ENCODE measurements around the gene TLR9.
A peak's percentile ranks its signal among the peaks of the same experiment; 100 is the strongest.

Gene TLR9

GRCh38 chr3:52210550-52211046, 14.8 kb downstream of the TLR9 start:
- TF ChIP-seq, protein P1, sequence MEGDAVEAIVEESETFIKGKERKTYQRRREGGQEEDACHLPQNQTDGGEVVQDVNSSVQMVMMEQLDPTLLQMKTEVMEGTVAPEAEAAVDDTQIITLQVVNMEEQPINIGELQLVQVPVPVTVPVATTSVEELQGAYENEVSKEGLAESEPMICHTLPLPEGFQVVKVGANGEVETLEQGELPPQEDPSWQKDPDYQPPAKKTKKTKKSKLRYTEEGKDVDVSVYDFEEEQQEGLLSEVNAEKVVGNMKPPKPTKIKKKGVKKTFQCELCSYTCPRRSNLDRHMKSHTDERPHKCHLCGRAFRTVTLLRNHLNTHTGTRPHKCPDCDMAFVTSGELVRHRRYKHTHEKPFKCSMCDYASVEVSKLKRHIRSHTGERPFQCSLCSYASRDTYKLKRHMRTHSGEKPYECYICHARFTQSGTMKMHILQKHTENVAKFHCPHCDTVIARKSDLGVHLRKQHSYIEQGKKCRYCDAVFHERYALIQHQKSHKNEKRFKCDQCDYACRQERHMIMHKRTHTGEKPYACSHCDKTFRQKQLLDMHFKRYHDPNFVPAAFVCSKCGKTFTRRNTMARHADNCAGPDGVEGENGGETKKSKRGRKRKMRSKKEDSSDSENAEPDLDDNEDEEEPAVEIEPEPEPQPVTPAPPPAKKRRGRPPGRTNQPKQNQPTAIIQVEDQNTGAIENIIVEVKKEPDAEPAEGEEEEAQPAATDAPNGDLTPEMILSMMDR (conservative IDR thresholded peaks at IDR 0.05; ENCODE audit: low read depth, low read length): no peak
- Histone ChIP-seq H2AFZ (ENCODE audit: low read depth) (no peak overlapping the region), H3K4me3 (IDR thresholded peaks at IDR 0.05; ENCODE audit: insufficient read depth, low read depth, low read length) (no peak overlapping the region), H3K4me1 (ENCODE audit: low read depth, poor library complexity, severe bottlenecking) (peaks cover 7% of the 10 kb centered on the region), H3K9ac (no peak overlapping the region), H3K27me3 (ENCODE audit: insufficient read depth, low read depth) (no peaks in the 10 kb centered on the region), H3K79me2 (ENCODE audit: insufficient read depth, low read depth) (no peaks in the 10 kb centered on the region), H3K36me3 (ENCODE audit: insufficient read depth) (peaks cover 3% of the 10 kb centered on the region; the same call in 1 of the 2 replicates), H3K27ac (no peak overlapping the region), H3K4me2 (no peak overlapping the region), H4K20me1 (ENCODE audit: insufficient read depth) (no peaks in the 10 kb centered on the region)

GRCh38 chr3:52210037-52210436, 15.4 kb downstream of the TLR9 start:
- Histone ChIP-seq H3K4me3 (IDR thresholded peaks at IDR 0.05; ENCODE audit: insufficient read depth, low read depth, low read length) (no peak overlapping the region), H3K27ac (no peak overlapping the region), H4K20me1 (ENCODE audit: insufficient read depth) (no peaks in the 10 kb centered on the region), H3K4me1 (ENCODE audit: low read depth, poor library complexity, severe bottlenecking) (peaks cover 12% of the 10 kb centered on the region), H3K27me3 (ENCODE audit: insufficient read depth, low read depth) (no peaks in the 10 kb centered on the region), H3K9ac (no peak overlapping the region), H2AFZ (ENCODE audit: low read depth) (no peak overlapping the region), H3K79me2 (ENCODE audit: insufficient read depth, low read depth) (no peaks in the 10 kb centered on the region), H3K36me3 (ENCODE audit: insufficient read depth) (peaks cover 3% of the 10 kb centered on the region; the same call in 1 of the 2 replicates), H3K4me2 (no peak overlapping the region)
- TF ChIP-seq, protein P1 (conservative IDR thresholded peaks at IDR 0.05; ENCODE audit: low read depth, low read length): no peak

DNA sequence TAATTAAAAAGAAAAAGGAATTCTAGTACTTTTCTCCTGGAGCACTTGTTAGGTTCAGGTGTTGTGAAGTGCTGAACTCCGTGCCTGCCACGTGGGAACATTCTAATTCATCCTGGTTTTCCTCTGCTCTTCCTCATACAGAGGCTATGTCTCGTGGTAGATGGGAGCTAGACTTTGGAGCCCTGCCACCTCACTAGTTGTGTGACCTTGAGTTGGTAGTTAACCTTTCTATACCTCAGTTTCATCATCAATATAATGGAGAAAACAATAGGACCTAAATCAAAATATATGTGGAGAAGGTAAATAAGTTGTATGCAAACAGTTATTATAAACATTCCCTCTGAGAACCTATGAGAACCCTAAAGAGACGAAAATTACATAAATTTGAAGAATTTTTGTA, 16.9 kb downstream of the TLR9 start:
- no peaks in the 10 kb centered on the region for H3K79me2 ChIP-seq (ENCODE audit: insufficient read depth, low read depth)
- H2AFZ ChIP-seq (ENCODE audit: low read depth): no peak overlapping the region
- no peaks in the 10 kb centered on the region for H4K20me1 ChIP-seq (ENCODE audit: insufficient read depth)
- H3K4me1 ChIP-seq (ENCODE audit: low read depth, poor library complexity, severe bottlenecking): peaks cover 26% of the 10 kb centered on the region
- TF ChIP-seq, protein P1 (conservative IDR thresholded peaks at IDR 0.05; ENCODE audit: low read depth, low read length): no peak
- no peak overlapping the region for H3K9ac ChIP-seq
- H3K4me2 ChIP-seq: no peak overlapping the region
- H3K4me3 ChIP-seq (IDR thresholded peaks at IDR 0.05; ENCODE audit: insufficient read depth, low read depth, low read length): no peak overlapping the region
- peaks cover 3% of the 10 kb centered on the region; the same call in 1 of the 2 replicates for H3K36me3 ChIP-seq (ENCODE audit: insufficient read depth)
- no peaks in the 10 kb centered on the region for H3K27me3 ChIP-seq (ENCODE audit: insufficient read depth, low read depth)
- no peak overlapping the region for H3K27ac ChIP-seq

GRCh38 chr3:52205727-52206372, 19.6 kb downstream of the TLR9 start:
- TF ChIP-seq, protein P1 (conservative IDR thresholded peaks at IDR 0.05; ENCODE audit: low read depth, low read length): no peak
- H3K27me3 ChIP-seq (ENCODE audit: insufficient read depth, low read depth): no peaks in the 10 kb centered on the region
- H3K79me2 ChIP-seq (ENCODE audit: insufficient read depth, low read depth): no peaks in the 10 kb centered on the region
- peaks cover 3% of the 10 kb centered on the region; the same call in 1 of the 2 replicates for H3K36me3 ChIP-seq (ENCODE audit: insufficient read depth)
- H2AFZ ChIP-seq (ENCODE audit: low read depth): no peak overlapping the region
- no peaks in the 10 kb centered on the region for H4K20me1 ChIP-seq (ENCODE audit: insufficient read depth)
- H3K9ac ChIP-seq: no peak overlapping the region
- H3K4me2 ChIP-seq: no peak overlapping the region
- H3K4me1 ChIP-seq (ENCODE audit: low read depth, poor library complexity, severe bottlenecking): peaks cover 52% of the 10 kb centered on the region
- H3K4me3 ChIP-seq (IDR thresholded peaks at IDR 0.05; ENCODE audit: insufficient read depth, low read depth, low read length): no peak overlapping the region
- peak overlapping the region; percentile 61; the same call in 1 of the 2 replicates for H3K27ac ChIP-seq

Data from KMS-11 (cell line).